Neural crest cell (in vitro differentiated cells): ENCODE measurements around the gene ST8SIA1. TPM values are rescaled to one million over a fixed set of nuclear protein-coding genes. Genes with fewer than 3 reads are reported as not detected.

ENCODE experiments used
- DNase-seq: peaks from one replicate; pipeline ENCODE4 v3.0.0; 2021; ENCODE audit warnings: low read depth, mixed read lengths, low spot score
- H3K27ac Mint-ChIP-seq: one replicate; pipeline ENCODE4 v1.8.0; 2021; ENCODE audit warnings: mild to moderate bottlenecking, mixed read lengths; ENCODE audit not compliant: unreplicated experiment
- H3K27me3 Mint-ChIP-seq: 2 replicates; pipeline ENCODE4 v1.8.0; 2021; ENCODE audit warnings: low read depth, mild to moderate bottlenecking, mixed read lengths
- H3K36me3 Mint-ChIP-seq: 2 replicates; pipeline ENCODE4 v1.8.0; 2021; ENCODE audit warnings: low read depth, mild to moderate bottlenecking, mixed read lengths
- H3K4me1 Mint-ChIP-seq: 2 replicates; pipeline ENCODE4 v1.8.0; 2021; ENCODE audit warnings: mixed read lengths
- H3K4me3 Mint-ChIP-seq: one replicate; pipeline ENCODE4 v1.8.0; 2021; ENCODE audit warnings: mild to moderate bottlenecking, mixed read lengths
- H3K9me3 Mint-ChIP-seq: 2 replicates; pipeline ENCODE4 v1.8.0; 2021; ENCODE audit warnings: mixed read lengths
- CTCF ChIP-seq: fragments of 200-600 bp; sonication (generic); conservative IDR thresholded peaks from 2 replicates; pipeline ENCODE4 v1.5.0; 2021; ENCODE audit warnings: antibody characterized with exemption, mild to moderate bottlenecking
- total RNA-seq: library from RNA; stranded (reverse); gene quantifications from 2 replicates; pipeline ENCODE4 v1.2.1, GENCODE V29; 2021

Gene ST8SIA1
- total RNA-seq, 1 donor from 2014 or later = 62.7 TPM

GRCh38 chr12:22234561-22234960, 99.9 kb downstream of the ST8SIA1 start:
- H3K36me3 Mint-ChIP-seq = peaks cover 19% of the 10 kb centered on the region
- H3K4me3 Mint-ChIP-seq = no peak overlapping the region
- TF ChIP-seq CTCF = no peak
- no peaks in the 10 kb centered on the region for H3K27me3 Mint-ChIP-seq
- no peak for DNase-seq
- H3K9me3 Mint-ChIP-seq = peaks cover 7% of the 10 kb centered on the region
- no peak overlapping the region for H3K27ac Mint-ChIP-seq
- H3K4me1 Mint-ChIP-seq = peaks cover 46% of the 10 kb centered on the region

- Mint-ChIP-seq H3K4me3 (no peak overlapping the region), H3K27ac (peak overlapping the region; percentile 17), H3K27me3 (no peaks in the 10 kb centered on the region), H3K9me3 (peaks cover 3% of the 10 kb centered on the region), H3K4me1 (peaks cover 60% of the 10 kb centered on the region), H3K36me3 (peaks cover 12% of the 10 kb centered on the region)
- no peak for DNase-seq
- no peak for TF ChIP-seq CTCF
Observed at GRCh38 chr12:22231836-22232235, 102.7 kb downstream of the ST8SIA1 start.

GRCh38 chr12:22231078-22231477, 103.4 kb downstream of the ST8SIA1 start:
- H3K4me3 Mint-ChIP-seq = no peak overlapping the region
- H3K27me3 Mint-ChIP-seq = no peaks in the 10 kb centered on the region
- H3K27ac Mint-ChIP-seq = no peak overlapping the region
- H3K36me3 Mint-ChIP-seq = peaks cover 12% of the 10 kb centered on the region
- H3K9me3 Mint-ChIP-seq = peaks cover 3% of the 10 kb centered on the region
- no peak for DNase-seq
- H3K4me1 Mint-ChIP-seq = peaks cover 65% of the 10 kb centered on the region
- TF ChIP-seq CTCF = no peak

GRCh38 chr12:22230280-22230794, 104.2 kb downstream of the ST8SIA1 start:
- H3K27ac Mint-ChIP-seq = no peak overlapping the region
- H3K27me3 Mint-ChIP-seq = no peaks in the 10 kb centered on the region
- H3K36me3 Mint-ChIP-seq = peaks cover 12% of the 10 kb centered on the region
- H3K4me1 Mint-ChIP-seq = peaks cover 64% of the 10 kb centered on the region
- H3K4me3 Mint-ChIP-seq = no peak overlapping the region
- DNase-seq = no peak
- peaks cover 3% of the 10 kb centered on the region for H3K9me3 Mint-ChIP-seq
- TF ChIP-seq CTCF = no peak

- H3K9me3 Mint-ChIP-seq = peaks cover 3% of the 10 kb centered on the region
- no peak for TF ChIP-seq CTCF
- DNase-seq = no peak
- H3K36me3 Mint-ChIP-seq = peaks cover 12% of the 10 kb centered on the region
- H3K4me3 Mint-ChIP-seq = no peak overlapping the region
- H3K4me1 Mint-ChIP-seq = peaks cover 64% of the 10 kb centered on the region
- H3K27ac Mint-ChIP-seq = no peak overlapping the region
- H3K27me3 Mint-ChIP-seq = no peaks in the 10 kb centered on the region
Observed at GRCh38 chr12:22229652-22230279, 104.7 kb downstream of the ST8SIA1 start.
